Measurements from ENCODE around the gene ATP13A2.
"Not testable (repeated sequence)": the region's sequence is repeated elsewhere in the genome, so short reads cannot be mapped to it uniquely, and the experiment has no call there.

Gene ATP13A2

GRCh38 chr1:16946646-16947045 is 65.1 kb downstream of the ATP13A2 start:
- TF ChIP-seq CTCF (IDR thresholded peaks at IDR 0.05; ENCODE audit: control insufficient read depth, insufficient read depth, low read depth, low read length, missing control alignments) = no peak
- no peak for DNase-seq (ENCODE audit: low read depth)
- H3K4me3 ChIP-seq (ENCODE audit: control insufficient read depth, low read depth, low read length) = no peak overlapping the region

GRCh38 chr1:16946185-16946584 is 65.5 kb downstream of the ATP13A2 start:
- not testable (repeated sequence) for DNase-seq (ENCODE audit: low read depth)

GRCh38 chr1:16945512-16945911 is 66.2 kb downstream of the ATP13A2 start:
- not testable (repeated sequence) for H3K4me3 ChIP-seq (ENCODE audit: control insufficient read depth, low read depth, low read length)

More at GRCh38 chr1:16946185-16946584, 65.5 kb downstream of the ATP13A2 start:
- not testable (repeated sequence) for H3K4me3 ChIP-seq (ENCODE audit: control insufficient read depth, low read depth, low read length)

DNA sequence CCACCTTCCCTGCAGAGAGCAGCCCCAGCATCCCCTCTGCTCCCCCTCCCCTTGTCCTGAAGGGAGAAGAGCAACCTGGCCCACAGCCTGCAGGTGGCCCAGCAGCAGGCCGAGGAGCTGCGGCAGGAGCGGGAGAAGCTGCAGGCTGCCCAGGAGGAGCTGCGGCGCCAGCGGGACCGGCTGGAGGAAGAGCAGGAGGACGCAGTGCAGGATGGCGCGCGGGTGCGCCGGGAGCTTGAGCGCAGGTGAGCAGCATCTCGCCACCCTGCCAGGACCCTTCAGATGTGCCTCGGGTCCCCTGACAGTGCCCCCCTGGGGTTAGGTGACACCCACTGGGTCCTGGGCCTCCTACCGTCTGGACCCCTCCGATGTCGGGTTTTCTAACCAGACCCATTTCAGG is 67.7 kb downstream of the ATP13A2 start:
- no peak overlapping the region for H3K4me3 ChIP-seq (ENCODE audit: control insufficient read depth, low read depth, low read length)
- no peak for DNase-seq (ENCODE audit: low read depth)
- TF ChIP-seq CTCF (IDR thresholded peaks at IDR 0.05; ENCODE audit: control insufficient read depth, insufficient read depth, low read depth, low read length, missing control alignments) = no peak

More at GRCh38 chr1:16945512-16945911, 66.2 kb downstream of the ATP13A2 start:
- not testable (repeated sequence) for DNase-seq (ENCODE audit: low read depth)

DNA sequence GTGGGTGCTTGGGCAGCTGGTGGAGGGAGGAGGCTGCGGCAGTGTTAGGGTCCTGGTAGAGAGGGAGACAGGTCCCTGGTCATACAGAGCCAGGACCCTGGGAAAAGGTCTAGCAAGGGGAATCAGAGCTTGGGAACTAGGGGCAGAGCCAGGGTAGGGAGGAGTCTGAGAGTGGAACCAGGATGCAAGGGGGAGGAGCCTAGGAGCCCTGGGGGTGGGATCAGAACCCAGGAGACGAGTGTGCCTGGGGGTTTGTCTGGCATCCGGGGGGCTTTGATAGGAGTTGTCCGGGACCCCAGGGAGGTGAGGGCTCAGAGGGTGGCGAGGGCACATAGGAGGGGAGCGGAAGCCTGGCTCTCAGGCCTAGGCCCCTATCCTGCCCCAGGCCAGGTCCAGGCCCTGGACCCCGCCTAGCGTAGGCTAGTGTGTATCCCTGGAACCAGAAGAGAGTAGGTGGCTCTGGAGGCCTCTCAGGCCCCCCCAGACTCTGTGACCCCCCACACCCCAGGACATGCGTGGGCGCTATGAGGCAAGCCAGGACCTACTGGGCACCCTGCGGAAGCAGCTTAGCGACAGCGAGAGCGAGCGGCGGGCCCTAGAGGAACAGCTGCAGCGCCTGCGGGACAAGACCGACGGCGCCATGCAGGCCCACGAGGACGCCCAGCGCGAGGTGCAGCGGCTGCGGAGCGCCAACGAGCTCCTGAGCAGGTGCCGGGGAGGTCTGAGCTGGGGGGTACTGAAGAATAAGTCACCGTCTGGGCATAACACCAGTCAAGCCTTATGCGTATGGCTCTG is 72.1 kb downstream of the ATP13A2 start:
- not testable (repeated sequence) for DNase-seq (ENCODE audit: low read depth); H3K4me3 ChIP-seq (ENCODE audit: control insufficient read depth, low read depth, low read length)

- H3K4me3 ChIP-seq (ENCODE audit: control insufficient read depth, low read depth, low read length) = no peak overlapping the region
- no peak for DNase-seq (ENCODE audit: low read depth)
- TF ChIP-seq CTCF (IDR thresholded peaks at IDR 0.05; ENCODE audit: control insufficient read depth, insufficient read depth, low read depth, low read length, missing control alignments) = no peak
Observed at GRCh38 chr1:16938351-16939321, 73.1 kb downstream of the ATP13A2 start.

- not testable (repeated sequence) for DNase-seq (ENCODE audit: low read depth)
Observed at GRCh38 chr1:16936580-16936979, 75.1 kb downstream of the ATP13A2 start.

More at GRCh38 chr1:16936580-16936979, 75.1 kb downstream of the ATP13A2 start:
- not testable (repeated sequence) for H3K4me3 ChIP-seq (ENCODE audit: control insufficient read depth, low read depth, low read length)
